Activated CD4-positive, alpha-beta T cell treated with anti-CD3 and anti-CD28 coated beads, Interleukin-2, Interleukin-4, amounts not matched to agents 100 ng/mL and 50 ng/mL, durations not matched to agents 16 hours and 8 hours (primary cell): ENCODE measurements around the gene CDH15.
"Not testable (repeated sequence)": the region's sequence is repeated elsewhere in the genome, so short reads cannot be mapped to it uniquely, and the experiment has no call there.

Experiments used
- DNase-seq: peaks from one replicate; pipeline ENCODE4 v3.0.0-alpha.2; 2020; ENCODE audit warnings: low spot score

CDH15 gene

DNA sequence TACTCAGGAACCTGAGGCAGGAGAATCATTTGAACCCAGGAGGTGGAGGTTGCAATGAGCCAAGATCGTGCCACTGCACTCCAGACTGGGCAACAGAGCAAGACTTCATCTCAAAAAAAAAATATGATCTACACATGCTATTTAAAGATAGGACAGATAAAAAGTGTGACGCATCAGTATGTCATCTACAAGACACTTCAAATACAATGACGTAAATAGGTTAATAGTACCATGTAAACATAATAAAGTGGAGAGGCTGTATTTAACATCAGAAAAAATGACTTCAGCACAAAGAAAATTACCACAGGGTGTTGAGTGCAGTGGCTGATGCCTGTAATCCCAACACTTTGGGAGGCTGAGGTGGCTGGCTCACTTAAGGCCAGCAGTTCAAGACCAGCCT is 66.2 kb downstream of the CDH15 start:
- no peak for DNase-seq

DNA sequence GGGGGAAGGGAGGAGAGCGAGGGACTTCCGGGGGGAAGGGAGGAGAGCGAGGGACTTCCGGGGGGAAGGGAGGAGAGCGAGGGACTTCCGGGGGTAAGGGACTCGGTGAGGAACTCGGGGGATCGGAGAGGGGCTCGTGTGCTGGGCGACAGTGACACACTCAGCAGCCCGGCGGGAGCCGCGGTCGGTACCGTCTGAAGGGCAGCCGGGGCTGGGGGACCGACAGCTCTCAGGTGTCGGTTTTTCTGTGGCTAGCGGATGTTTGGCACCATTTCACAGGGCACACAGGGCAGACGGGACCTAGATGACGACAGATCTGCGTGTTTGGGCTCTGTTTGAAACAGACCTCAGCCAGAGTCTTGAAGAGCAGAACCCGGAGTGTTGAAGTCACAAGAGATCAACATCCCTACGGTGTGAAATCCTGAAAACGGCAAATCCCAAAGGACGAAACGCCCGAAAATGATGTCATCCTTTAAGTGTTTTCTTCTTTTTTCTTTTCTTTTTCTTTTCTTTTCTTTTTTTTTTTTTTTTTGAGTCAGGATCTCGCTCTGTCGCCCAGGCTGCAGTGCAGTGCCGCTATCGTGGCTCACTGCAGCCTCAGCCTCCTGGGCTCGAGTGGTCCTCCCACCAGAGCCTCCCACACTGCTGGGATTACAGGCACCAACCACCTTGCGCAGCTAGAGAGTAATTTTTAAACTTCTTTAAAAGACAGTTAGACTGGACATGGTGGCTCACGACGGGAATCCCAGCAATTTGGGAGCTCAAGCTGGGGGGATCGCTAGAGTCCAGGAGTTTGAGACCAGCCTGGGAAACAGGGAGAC is 69.8 kb downstream of the CDH15 start:
- DNase-seq = peak; percentile 72

DNA sequence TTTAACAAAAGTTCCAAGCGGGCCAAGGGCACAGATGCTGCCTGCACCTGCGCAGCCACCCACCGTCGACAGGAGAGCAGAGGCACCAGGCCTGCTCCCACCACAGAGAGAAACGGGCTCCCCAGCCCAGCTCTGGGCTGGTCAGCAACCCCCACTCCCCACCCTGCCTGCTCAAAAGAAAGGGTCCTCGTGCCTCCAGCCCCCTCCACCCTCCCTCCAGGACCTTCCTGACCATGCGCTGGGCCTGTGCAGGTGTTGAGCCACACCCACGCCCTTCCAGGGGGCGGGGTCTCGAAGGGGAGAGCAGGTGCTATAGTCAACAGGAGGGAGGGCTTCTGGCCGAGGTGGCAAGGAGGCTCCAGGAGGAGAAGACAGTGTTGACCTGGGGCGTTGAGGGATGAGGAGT is 71.2 kb downstream of the CDH15 start:
- no peak for DNase-seq

DNA sequence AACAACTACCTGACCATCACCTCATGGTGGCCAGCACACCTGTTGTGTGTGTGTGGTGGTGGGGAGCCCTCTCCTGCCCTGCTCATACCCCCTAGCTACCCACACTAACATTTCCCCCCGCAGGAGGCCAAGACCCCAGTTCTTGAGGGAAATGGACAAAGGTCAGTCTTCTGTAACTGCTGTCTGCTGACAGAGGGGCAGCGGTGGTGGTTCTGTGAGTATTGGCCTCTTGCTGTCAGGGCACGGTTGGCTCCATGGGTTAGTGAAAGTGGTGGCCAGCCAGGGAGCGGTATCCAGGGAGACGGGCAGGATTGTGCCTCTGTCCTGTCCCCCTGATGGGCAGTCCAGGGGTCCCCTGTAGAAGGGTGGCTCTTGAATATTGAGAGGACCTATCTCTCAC is 72.1 kb downstream of the CDH15 start:
- no peak for DNase-seq

DNA sequence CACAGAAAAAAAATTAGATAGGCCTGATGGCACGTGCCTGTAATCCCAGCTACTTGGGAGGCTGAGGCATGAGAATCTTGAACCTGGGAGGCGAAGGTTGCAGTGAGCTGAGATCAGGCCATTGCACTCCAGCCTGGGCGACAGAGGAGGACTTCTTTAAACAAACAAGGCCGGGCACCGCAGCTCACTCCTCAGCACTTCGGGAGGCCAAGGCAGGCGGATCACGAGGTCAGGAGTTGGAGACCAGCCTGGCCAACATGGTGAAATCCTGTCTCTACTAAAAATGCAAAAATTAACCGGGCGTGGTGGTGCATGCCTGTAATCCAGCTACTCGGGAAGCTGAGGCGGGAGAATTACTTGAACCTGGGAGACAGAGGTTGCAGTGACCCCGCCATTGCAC is 72.7 kb downstream of the CDH15 start:
- not testable (repeated sequence) for DNase-seq

DNA sequence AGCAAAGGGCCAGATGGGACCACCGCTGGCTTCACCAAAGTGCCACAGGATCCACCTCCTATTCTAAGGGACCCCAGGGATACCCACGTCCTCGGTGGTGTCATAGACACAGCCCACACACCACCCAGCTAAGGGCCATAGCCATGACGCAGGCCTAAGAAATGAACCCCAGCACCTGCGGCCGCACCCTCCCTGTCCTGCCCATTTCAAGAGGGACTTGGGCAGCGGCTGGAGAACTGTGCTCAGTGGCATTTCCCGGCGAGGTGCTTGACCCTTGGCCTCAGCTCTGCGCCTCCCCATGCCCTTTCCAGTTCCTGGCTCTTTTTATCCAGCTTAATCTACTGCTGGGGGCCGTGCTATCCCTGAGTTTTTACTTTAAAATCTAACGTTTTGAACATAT is 73.2 kb downstream of the CDH15 start:
- DNase-seq = no peak
